ENCODE data around the gene DTWD2.

DNA sequence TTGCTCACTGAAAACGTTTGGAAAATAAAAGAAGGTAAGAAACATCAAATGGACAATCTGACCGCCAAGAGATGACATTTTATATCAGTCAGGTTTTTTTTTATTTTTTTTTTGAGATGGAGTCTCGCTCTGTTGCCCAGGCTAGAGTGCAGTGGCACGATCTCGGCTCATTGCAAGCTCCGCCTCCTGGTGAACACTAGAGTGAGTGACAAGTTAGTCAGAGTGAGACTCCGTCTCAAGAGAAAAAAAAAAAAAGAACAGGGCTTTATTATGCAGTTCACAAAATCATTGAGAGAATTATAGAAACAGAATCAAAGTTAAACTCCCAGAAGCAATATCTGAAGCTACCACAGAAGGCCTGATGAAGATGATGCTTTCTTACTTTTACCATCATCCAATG is 70.1 kb downstream of the DTWD2 start:
- TF ChIP-seq, protein P1, sequence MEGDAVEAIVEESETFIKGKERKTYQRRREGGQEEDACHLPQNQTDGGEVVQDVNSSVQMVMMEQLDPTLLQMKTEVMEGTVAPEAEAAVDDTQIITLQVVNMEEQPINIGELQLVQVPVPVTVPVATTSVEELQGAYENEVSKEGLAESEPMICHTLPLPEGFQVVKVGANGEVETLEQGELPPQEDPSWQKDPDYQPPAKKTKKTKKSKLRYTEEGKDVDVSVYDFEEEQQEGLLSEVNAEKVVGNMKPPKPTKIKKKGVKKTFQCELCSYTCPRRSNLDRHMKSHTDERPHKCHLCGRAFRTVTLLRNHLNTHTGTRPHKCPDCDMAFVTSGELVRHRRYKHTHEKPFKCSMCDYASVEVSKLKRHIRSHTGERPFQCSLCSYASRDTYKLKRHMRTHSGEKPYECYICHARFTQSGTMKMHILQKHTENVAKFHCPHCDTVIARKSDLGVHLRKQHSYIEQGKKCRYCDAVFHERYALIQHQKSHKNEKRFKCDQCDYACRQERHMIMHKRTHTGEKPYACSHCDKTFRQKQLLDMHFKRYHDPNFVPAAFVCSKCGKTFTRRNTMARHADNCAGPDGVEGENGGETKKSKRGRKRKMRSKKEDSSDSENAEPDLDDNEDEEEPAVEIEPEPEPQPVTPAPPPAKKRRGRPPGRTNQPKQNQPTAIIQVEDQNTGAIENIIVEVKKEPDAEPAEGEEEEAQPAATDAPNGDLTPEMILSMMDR (conservative IDR thresholded peaks at IDR 0.05) = no peak
- no peak for TF ChIP-seq ZFX (IDR thresholded peaks at IDR 0.05)
